Endodermal cell (in vitro differentiated cells): Measurements from ENCODE around the gene LRTM2. TPM values are rescaled to one million over a fixed set of nuclear protein-coding genes. Genes with fewer than 3 reads are reported as not detected.
A peak's percentile ranks its signal among the peaks of the same experiment; 100 is the strongest.

ENCODE experiments used
- DNase-seq: peaks from one replicate; pipeline ENCODE4 v3.0.0-alpha.2; 2017
- H3K27ac ChIP-seq: 2 replicates; pipeline ENCODE4 v1.5.1; 2013; ENCODE audit warnings: mild to moderate bottlenecking, low read depth, low read length, moderate library complexity
- H3K27me3 ChIP-seq: 2 replicates; pipeline ENCODE4 v1.6.1; 2013; ENCODE audit warnings: mild to moderate bottlenecking, low read length, moderate library complexity; ENCODE audit not compliant: insufficient read depth, control insufficient read depth, poor library complexity, severe bottlenecking
- H3K36me3 ChIP-seq: 2 replicates; pipeline ENCODE4 v1.7.0; 2013; ENCODE audit warnings: mild to moderate bottlenecking, low read length, moderate library complexity; ENCODE audit not compliant: control insufficient read depth, insufficient read depth
- H3K4me1 ChIP-seq: one replicate; pipeline ENCODE4 v1.7.0; 2013; ENCODE audit warnings: low read length; ENCODE audit not compliant: control insufficient read depth, insufficient read depth
- H3K4me3 ChIP-seq: 2 replicates; pipeline ENCODE4 v1.5.1; 2013; ENCODE audit warnings: mild to moderate bottlenecking, low read length, moderate library complexity
- H3K9ac ChIP-seq: 2 replicates; pipeline ENCODE4 v1.6.1; 2013; ENCODE audit warnings: mild to moderate bottlenecking, low read length, moderate library complexity; ENCODE audit not compliant: poor library complexity, severe bottlenecking; ENCODE audit errors: extremely low read depth
- H3K9me3 ChIP-seq: 2 replicates; pipeline ENCODE4 v1.6.1; 2013; ENCODE audit warnings: mild to moderate bottlenecking, low read length, moderate library complexity; ENCODE audit not compliant: control insufficient read depth
- H3K27ac Mint-ChIP-seq: 2 replicates; pipeline ENCODE4 v1.8.0; 2020; ENCODE audit warnings: mixed read lengths
- H3K27me3 Mint-ChIP-seq: 2 replicates; pipeline ENCODE4 v1.8.0; 2021; ENCODE audit warnings: mild to moderate bottlenecking, mixed read lengths; ENCODE audit not compliant: insufficient read depth
- H3K36me3 Mint-ChIP-seq: 2 replicates; pipeline ENCODE4 v1.8.0; 2020; ENCODE audit warnings: low read depth, mixed read lengths
- H3K4me1 Mint-ChIP-seq: 2 replicates; pipeline ENCODE4 v1.8.0; 2020; ENCODE audit warnings: mixed read lengths
- H3K4me3 Mint-ChIP-seq: 2 replicates; pipeline ENCODE4 v1.8.0; 2020; ENCODE audit warnings: mild to moderate bottlenecking, moderate library complexity, mixed read lengths
- H3K9me3 Mint-ChIP-seq: 2 replicates; pipeline ENCODE4 v1.8.0; 2020; ENCODE audit warnings: mild to moderate bottlenecking, mixed read lengths
- WGBS, 2 experiments: methylation state at CpG; one replicate each; pipeline versions ENCODE4 v1.1.5 to v1.1.7; 2013; ENCODE audit warnings: missing lambda C conversion rate in 2 of 2, mixed read lengths in 1 of 2; ENCODE audit not compliant: insufficient coverage in 1 of 2, insufficient read length in 1 of 2; 5-methylcytosine and 5-hydroxymethylcytosine counted together
- total RNA-seq, 2 donors: library from RNA; stranded (reverse); fragmentation: NEBNext Ultra II Directional in 1 of 2; extraction: Animal tissue kit (Norgen Biotek cat#: 25700) in 1 of 2; gene quantifications; 2 replicates in 1 of 2; 3 replicates in 1 of 2; pipeline ENCODE4 v1.2.1, GENCODE V29; 2021
- TF ChIP-seq, protein P1 (sequence below): fragments of 200-600 bp; sonication (generic); conservative IDR thresholded peaks from 2 replicates; pipeline ENCODE4 v1.5.0; 2021; ENCODE audit warnings: antibody characterized with exemption, mild to moderate bottlenecking

Gene LRTM2
- total RNA-seq, 2 donors from 2014 or later: 0.40 TPM

DNA sequence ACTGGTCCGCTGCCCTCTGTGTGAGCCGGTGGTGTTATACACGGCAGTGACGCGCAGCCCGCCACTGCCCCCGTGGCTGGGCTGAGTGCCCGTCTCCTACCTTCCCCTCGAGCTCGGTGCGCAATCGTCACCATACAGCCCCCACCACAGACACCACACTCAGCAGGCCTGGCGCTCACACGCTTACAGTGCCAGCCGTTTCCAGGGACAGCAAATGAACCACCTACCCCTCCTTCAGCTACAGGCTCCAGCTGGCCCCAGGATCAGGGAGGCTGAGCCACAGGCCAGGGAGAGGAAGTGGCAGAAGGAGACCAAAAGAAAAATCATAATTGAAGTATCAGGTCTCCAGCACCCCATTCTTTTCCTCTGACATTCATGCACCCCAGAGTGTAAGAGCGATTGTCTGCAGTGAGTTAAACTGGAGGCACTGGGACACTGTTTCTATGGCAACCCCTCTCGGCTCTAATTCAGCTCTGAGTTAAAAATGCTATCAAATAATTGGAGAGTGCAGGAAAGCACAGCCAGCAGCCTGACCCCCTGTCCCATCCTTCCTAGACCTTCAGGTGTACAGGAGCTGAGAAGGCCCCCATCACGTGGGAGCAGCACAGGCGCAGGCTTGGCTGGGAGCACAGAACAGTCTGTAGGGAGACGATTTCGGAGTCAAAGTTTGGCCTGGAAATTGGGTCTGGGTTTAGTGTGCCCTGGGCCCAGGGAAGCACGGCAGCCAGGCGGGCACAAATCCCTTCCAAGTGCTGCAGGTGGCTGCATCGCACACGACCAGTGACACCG lies 18.0 kb downstream of the LRTM2 start:
- Mint-ChIP-seq H3K27ac (no peak overlapping the region), H3K27me3 (peaks cover 8% of the 10 kb centered on the region), H3K4me3 (no peak overlapping the region), H3K4me1 (peaks cover 6% of the 10 kb centered on the region), H3K36me3 (no peaks in the 10 kb centered on the region), H3K9me3 (no peaks in the 10 kb centered on the region)
- Histone ChIP-seq H3K27ac (peak overlapping the region; percentile 77), H3K36me3 (no peaks in the 10 kb centered on the region), H3K4me1 (no peaks in the 10 kb centered on the region), H3K9me3 (no peaks in the 10 kb centered on the region), H3K27me3 (peaks cover 6% of the 10 kb centered on the region), H3K4me3 (no peak overlapping the region), H3K9ac (no peak overlapping the region)
- WGBS, 2 experiments: 90 to 99% methylated on average over 17 to 26 of the region's 26 CpGs
- TF ChIP-seq, protein P1, sequence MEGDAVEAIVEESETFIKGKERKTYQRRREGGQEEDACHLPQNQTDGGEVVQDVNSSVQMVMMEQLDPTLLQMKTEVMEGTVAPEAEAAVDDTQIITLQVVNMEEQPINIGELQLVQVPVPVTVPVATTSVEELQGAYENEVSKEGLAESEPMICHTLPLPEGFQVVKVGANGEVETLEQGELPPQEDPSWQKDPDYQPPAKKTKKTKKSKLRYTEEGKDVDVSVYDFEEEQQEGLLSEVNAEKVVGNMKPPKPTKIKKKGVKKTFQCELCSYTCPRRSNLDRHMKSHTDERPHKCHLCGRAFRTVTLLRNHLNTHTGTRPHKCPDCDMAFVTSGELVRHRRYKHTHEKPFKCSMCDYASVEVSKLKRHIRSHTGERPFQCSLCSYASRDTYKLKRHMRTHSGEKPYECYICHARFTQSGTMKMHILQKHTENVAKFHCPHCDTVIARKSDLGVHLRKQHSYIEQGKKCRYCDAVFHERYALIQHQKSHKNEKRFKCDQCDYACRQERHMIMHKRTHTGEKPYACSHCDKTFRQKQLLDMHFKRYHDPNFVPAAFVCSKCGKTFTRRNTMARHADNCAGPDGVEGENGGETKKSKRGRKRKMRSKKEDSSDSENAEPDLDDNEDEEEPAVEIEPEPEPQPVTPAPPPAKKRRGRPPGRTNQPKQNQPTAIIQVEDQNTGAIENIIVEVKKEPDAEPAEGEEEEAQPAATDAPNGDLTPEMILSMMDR: no peak
- DNase-seq: peak; percentile 47

DNA sequence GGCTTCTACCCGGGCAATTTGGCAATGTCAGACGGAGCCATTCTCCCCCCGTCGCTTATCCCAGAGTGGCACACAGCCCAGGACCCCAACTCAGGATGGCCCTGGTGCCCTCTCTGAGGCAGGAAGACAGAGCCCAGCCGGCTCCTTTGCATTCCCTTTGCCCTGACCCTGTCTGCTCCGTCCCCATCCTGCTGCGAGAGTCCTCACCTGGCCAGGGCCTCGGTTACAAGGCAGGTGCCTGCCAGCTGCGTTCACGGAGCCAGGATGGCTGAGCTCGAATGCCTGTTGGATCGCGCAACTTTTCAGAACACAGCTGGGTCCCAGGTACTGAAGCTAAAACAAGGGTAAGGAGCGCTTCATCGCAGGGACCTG lies 18.6 kb downstream of the LRTM2 start:
- H3K27ac Mint-ChIP-seq: no peak overlapping the region
- Histone ChIP-seq H3K27ac (no peak overlapping the region), H3K9me3 (no peaks in the 10 kb centered on the region), H3K4me1 (no peaks in the 10 kb centered on the region), H3K9ac (no peak overlapping the region), H3K27me3 (peaks cover under 1% of the 10 kb centered on the region), H3K4me3 (no peak overlapping the region), H3K36me3 (no peaks in the 10 kb centered on the region)
- no peaks in the 10 kb centered on the region for H3K9me3 Mint-ChIP-seq
- no peaks in the 10 kb centered on the region for H3K36me3 Mint-ChIP-seq
- TF ChIP-seq, protein P1: no peak
- H3K4me3 Mint-ChIP-seq: no peak overlapping the region
- H3K4me1 Mint-ChIP-seq: peaks cover 7% of the 10 kb centered on the region
- H3K27me3 Mint-ChIP-seq: peaks cover 3% of the 10 kb centered on the region
- WGBS, 2 experiments: 89 to 90% methylated on average over 15 of the region's 15 CpGs
- DNase-seq: no peak

DNA sequence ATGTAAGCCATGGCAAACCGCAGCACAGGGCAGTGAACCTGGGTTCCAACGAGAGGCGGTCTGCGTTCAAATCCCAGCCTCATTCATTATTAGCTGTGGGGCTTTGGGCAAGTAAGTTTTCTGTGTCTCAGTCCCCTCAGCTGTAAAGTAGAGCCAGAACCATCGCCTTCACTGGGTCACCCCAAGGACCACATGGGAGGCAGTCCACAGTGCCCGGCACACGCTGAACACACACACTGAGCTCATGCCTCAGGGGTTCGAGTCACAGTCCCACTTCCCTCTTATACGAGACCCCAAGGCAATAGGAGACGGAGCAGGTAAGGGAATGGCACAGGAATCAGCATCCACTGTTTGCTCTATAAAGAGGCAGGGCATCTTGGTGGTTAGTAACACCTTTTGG lies 19.1 kb downstream of the LRTM2 start:
- Histone ChIP-seq H3K27ac (peak overlapping the region; percentile 44), H3K9me3 (no peaks in the 10 kb centered on the region), H3K4me3 (no peak overlapping the region), H3K4me1 (no peaks in the 10 kb centered on the region), H3K36me3 (no peaks in the 10 kb centered on the region), H3K9ac (no peak overlapping the region), H3K27me3 (no peaks in the 10 kb centered on the region)
- peak; percentile 21 for DNase-seq
- Mint-ChIP-seq H3K4me1 (peaks cover 12% of the 10 kb centered on the region), H3K36me3 (no peaks in the 10 kb centered on the region), H3K9me3 (no peaks in the 10 kb centered on the region), H3K27ac (no peak overlapping the region), H3K27me3 (peaks cover 1% of the 10 kb centered on the region), H3K4me3 (no peak overlapping the region)
- TF ChIP-seq, protein P1: no peak
- 91 to 96% methylated on average over 9 to 10 of the region's 10 CpGs for WGBS, 2 experiments
